Erythroblast (primary cell): ENCODE measurements around the gene NDUFA5.

ENCODE experiments used
- GATA1 ChIP-seq: IDR thresholded peaks from 2 replicates; pipeline ENCODE4 v1.6.1; 2011; ENCODE audit warnings: low read depth, mild to moderate bottlenecking, control low read depth, low read length, moderate library complexity
- POLR2A ChIP-seq: IDR thresholded peaks from 2 replicates; pipeline ENCODE4 v1.6.1; 2011; ENCODE audit warnings: mild to moderate bottlenecking, low read length

- TF ChIP-seq POLR2A (no peak), GATA1 (no peak)
These were observed 29.4 kb downstream of the NDUFA5 start for GRCh38 chr7:123528265-123528664.
